ENCODE measurements around the gene SIVA1. TPM values are rescaled to one million over a fixed set of nuclear protein-coding genes. Genes with fewer than 3 reads are reported as not detected.

Gene SIVA1
- total RNA-seq, 1 donor from 2014 or later: 116 TPM

GRCh38 chr14:104794099-104794498, 41.2 kb downstream of the SIVA1 start:
- Mint-ChIP-seq H3K4me3 (ENCODE audit: low read depth) (peak overlapping the region; percentile 82), H3K9me3 (ENCODE audit: low read depth) (no peaks in the 10 kb centered on the region), H3K27ac (peak overlapping the region; percentile 92), H3K36me3 (ENCODE audit: insufficient read depth) (no peaks in the 10 kb centered on the region), H3K4me1 (ENCODE audit: low read depth) (peaks cover 28% of the 10 kb centered on the region), H3K27me3 (peaks cover 8% of the 10 kb centered on the region)
- peak; percentile 34 for DNase-seq (ENCODE audit: low spot score, unreplicated experiment)
- no peak for TF ChIP-seq CTCF (IDR thresholded peaks at IDR 0.05; ENCODE audit: unreplicated experiment)

- Mint-ChIP-seq H3K36me3 (ENCODE audit: insufficient read depth) (no peaks in the 10 kb centered on the region), H3K27ac (peak overlapping the region; percentile 92), H3K4me1 (ENCODE audit: low read depth) (peaks cover 33% of the 10 kb centered on the region), H3K4me3 (ENCODE audit: low read depth) (peak overlapping the region; percentile 82), H3K27me3 (peaks cover 12% of the 10 kb centered on the region), H3K9me3 (ENCODE audit: low read depth) (no peaks in the 10 kb centered on the region)
- no peak for TF ChIP-seq CTCF (IDR thresholded peaks at IDR 0.05; ENCODE audit: unreplicated experiment)
- no peak for DNase-seq (ENCODE audit: low spot score, unreplicated experiment)
Measured at GRCh38 chr14:104794631-104794992, 41.7 kb downstream of the SIVA1 start.

DNA sequence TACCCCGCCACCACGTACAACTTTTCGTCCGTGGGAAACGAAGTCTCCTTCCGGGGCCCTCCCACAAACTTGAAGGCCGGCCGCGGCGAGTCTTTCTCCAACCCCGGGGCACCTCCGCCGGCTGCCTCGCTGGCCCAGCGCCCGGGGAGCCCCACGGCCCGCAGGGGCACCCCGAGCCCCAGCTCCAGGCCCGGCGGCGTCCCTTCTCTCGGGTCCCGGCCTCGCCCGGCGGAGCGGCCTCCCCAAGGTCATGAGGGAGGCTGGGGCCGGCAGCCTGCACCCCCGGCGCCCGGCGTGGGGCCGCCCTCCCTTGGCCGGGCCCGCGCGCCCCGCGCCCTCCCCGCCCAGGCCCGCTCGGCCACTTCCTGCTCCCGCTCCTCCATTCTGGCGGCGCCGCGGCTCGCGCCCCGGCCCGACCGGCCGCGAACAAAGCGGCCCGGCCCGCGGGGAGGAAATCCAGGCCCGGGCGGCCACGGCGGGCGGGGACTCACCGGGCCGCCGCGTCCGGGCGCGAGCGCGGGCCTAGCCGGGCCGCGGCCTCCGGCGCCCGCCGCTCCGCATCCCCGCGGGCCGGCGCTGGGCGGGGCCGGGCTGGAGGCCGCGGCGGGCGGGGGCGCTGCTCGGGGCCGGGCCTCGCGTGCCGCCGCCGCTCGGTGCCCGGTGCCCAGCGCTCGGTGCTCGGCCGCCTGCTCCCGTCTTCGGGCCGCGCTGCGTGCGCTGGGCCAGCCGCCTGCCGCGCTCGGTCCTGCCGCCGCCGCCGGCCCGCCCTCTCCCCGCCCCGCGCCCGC, 42.2 kb downstream of the SIVA1 start, which contains the start of gene AKT1:
TSS of gene AKT1 (minus strand) at position 756 of the 788 bp plus-strand sequence. CDS start 3,105 bp downstream, outside the sequence.
- TF ChIP-seq CTCF (IDR thresholded peaks at IDR 0.05; ENCODE audit: unreplicated experiment): no peak
- Mint-ChIP-seq H3K27me3 (peaks cover 12% of the 10 kb centered on the region), H3K27ac (peak within 1 kb of the TSS; percentile 94), H3K4me1 (ENCODE audit: low read depth) (peaks cover 36% of the 10 kb centered on the region), H3K4me3 (ENCODE audit: low read depth) (peak within 1 kb of the TSS; percentile 82), H3K36me3 (ENCODE audit: insufficient read depth) (no peaks in the 10 kb centered on the region), H3K9me3 (ENCODE audit: low read depth) (no peaks in the 10 kb centered on the region)
- no peak for DNase-seq (ENCODE audit: low spot score, unreplicated experiment)

GRCh38 chr14:104795781-104796686, 43.1 kb downstream of the SIVA1 start:
- H3K27ac Mint-ChIP-seq: peak overlapping the region; percentile 94
- no peaks in the 10 kb centered on the region for H3K9me3 Mint-ChIP-seq (ENCODE audit: low read depth)
- H3K4me3 Mint-ChIP-seq (ENCODE audit: low read depth): peak overlapping the region; percentile 72
- peaks cover 36% of the 10 kb centered on the region for H3K4me1 Mint-ChIP-seq (ENCODE audit: low read depth)
- H3K27me3 Mint-ChIP-seq: peaks cover 12% of the 10 kb centered on the region
- no peak for DNase-seq (ENCODE audit: low spot score, unreplicated experiment)
- TF ChIP-seq CTCF (IDR thresholded peaks at IDR 0.05; ENCODE audit: unreplicated experiment): no peak
- H3K36me3 Mint-ChIP-seq (ENCODE audit: insufficient read depth): no peaks in the 10 kb centered on the region

DNA sequence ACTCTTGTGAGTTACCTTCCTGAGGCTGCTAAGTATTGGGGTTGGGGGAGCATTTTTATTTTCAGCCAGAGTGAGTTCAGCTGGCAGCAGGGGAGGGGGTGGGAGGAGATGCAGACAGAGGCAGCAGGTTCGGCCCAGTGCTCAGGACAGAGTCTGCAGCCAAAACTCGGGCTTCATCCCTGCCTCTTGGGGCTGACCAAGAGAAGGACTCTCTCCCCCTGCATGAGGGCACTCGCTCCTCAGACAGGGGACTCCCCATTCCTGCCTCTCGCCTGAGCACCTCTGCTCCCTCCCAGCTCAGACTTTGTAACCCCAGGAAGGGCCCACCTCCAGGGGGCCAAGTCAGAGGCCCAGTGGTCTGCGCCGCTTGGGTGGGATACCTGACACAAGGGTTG, 43.7 kb downstream of the SIVA1 start:
- Mint-ChIP-seq H3K36me3 (ENCODE audit: insufficient read depth) (no peaks in the 10 kb centered on the region), H3K27me3 (peaks cover 12% of the 10 kb centered on the region), H3K4me3 (ENCODE audit: low read depth) (peak overlapping the region; percentile 72), H3K27ac (peak overlapping the region; percentile 94), H3K9me3 (ENCODE audit: low read depth) (no peaks in the 10 kb centered on the region), H3K4me1 (ENCODE audit: low read depth) (peaks cover 39% of the 10 kb centered on the region)
- no peak for TF ChIP-seq CTCF (IDR thresholded peaks at IDR 0.05; ENCODE audit: unreplicated experiment)
- no peak for DNase-seq (ENCODE audit: low spot score, unreplicated experiment)

Measured in progenitor cell of endocrine pancreas (in vitro differentiated cells).